NCI-H82 (cell line): ENCODE data around the gene TMEM200B.
"Not testable (repeated sequence)": the region's sequence is repeated elsewhere in the genome, so short reads cannot be mapped to it uniquely, and the experiment has no call there.

Source experiments
- DNase-seq: peaks from one replicate; lab custom pipeline; 2025; lab: John Stamatoyannopoulos, UW

The TMEM200B gene

DNA sequence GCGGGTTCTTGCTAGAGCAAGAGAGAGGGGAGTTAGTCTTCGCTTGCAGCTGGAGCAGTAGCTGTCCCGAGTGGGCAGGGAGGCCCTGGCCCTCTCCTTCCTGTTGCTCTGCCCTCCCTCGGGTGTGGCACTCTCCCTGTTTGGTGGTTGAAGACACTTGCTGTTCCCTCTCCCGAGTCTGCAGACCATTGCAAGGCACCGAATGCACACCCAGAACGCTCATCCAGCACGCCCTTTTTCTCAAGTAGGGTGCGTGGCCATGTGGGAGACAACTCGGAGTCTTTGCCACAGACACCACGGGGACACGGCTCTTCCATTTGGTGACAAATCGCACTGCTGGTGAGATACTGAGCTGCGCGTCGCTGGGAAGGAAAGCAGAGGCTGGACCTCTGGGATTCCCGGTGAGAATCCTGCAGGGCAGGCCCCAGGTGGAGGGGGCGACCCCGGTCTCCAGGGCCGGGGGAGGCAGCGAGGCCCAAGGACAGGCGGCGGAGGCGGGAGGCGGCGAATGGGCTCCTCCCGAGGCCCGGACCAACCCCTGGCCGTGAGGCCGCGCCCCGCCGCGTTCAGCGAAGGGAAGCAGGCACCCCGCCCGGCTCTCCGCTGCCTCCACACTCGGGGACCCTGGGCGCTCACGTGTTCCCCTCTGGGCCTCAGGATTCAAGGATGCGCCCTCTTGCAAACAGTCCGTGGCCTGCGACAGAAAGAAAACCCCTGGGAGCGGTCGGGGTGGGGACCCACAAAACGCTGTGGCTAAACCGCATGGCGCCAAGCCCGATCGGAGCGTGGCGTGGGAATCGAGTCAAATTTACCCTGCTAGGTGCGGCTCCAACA lies 10.4 kb upstream of the TMEM200B start:
- no peak for DNase-seq

DNA sequence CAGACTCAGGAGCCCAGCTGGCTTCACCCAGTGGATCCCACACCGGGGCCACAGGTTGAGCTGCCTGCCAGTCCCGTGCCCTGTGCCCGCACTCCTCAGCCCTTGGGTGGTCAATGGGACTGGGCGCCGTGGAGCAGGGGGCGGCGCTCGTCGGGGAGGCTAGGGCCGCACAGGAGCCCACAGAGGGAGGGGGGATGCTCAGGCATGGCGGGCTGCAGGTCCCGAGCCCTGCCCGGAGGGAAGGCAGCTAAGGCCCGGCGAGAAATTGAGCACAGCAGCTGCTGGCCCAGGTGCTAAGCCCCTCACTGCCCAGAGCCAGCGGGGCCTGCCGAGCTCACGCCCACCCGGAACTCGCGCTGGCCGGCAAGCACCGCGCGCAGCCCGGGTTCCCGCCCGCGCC lies 7.4 kb upstream of the TMEM200B start:
- DNase-seq: not testable (repeated sequence)

DNA sequence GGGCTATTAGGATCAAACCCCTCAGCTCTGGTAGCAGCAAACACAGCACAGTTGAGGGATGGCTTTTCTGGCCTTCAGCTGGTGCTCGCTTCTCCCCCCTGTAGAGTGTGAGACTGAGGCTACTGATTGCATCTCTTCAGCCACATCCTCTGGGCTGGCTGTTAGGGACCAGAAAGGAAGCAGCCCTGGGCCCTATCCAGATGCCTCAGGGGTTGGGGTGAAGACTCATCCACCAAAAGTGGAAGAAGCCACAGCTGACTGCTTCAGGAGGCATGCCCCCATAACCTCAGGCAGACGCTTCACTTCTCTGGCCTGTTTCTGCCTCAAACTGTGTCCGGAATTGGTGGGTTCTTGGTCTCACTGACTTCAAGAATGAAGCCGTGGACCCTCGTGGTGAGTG lies 6.2 kb upstream of the TMEM200B start:
- DNase-seq: no peak

DNA sequence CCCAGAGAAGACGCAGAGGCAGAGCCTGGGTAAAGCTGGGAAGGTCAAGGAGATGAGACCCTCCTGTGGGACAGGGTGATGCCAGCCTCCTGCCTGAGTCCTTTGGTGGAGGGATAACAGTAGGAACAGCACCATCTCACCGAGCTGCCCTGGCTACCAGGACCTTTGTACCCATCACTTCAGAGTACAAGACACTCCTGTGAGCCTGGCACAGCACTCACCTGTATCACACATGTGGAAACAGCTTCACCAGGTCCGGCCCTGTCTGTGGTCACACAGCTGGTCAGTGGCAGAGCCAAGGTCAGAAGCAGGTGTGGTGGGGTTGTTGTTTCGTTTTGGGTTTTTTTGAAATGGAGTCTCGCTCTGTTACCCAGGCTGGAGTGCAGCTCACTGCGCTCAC lies 5.0 kb upstream of the TMEM200B start:
- no peak for DNase-seq

DNA sequence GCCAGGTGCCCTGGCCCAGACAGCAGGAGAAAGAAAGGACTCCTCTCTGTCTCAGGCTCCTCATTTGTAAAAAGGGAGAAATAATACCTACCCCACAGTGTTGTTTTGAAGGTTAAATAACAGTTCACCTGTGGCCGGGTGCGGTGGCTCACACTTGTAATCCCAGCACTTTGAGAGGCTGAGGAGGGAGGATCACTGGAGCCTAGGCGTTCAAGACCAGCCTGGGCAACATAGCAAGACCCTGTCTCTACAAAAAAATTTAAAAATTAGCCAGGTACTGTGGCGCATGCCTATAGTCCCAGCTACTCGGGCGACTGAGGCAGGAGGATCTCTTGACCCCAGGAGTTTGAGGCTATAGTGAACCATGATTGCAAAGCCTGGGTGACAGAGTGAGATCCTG lies 2.5 kb upstream of the TMEM200B start:
- no peak for DNase-seq

DNA sequence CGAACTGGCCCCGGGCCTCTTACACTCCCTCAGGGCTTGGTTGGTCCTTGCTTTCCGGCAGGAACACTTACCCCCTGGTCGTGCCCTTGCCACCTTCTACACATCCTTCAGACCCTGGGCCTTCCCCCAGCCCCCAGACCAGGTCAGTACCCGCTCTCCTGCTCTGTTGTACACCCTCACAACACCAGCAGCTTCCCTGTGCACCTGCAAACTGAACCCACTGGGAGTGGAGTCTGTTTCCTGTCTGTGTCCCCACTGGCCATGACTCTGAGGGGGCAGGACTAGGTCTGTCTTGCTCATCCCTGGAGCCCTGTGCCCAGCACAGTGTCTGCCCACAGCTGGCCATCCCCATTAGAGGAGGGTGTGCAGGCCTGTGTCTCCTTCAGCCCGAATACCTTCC lies 2.1 kb upstream of the TMEM200B start:
- no peak for DNase-seq

DNA sequence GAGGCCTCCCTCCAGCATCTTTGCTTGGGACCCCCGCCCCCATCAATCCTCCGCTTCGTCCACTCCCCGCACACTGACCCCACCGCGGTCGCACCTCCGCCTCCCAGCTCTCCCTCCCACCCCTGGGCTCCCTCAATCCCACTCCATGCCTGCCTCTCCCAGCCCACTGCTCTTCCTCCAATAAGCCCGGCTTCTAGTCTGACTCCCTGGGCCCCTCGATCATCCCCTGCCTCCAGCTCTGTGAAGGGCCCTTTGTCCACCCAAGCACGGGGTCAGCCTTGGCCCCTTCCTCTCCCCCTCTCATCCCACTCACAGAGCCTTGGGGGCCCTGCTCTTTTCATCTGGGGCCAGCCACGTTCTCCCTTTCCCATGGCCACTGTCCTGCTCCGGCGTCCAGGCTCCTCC lies 1.5 kb upstream of the TMEM200B start:
- peak; percentile 45 for DNase-seq

DNA sequence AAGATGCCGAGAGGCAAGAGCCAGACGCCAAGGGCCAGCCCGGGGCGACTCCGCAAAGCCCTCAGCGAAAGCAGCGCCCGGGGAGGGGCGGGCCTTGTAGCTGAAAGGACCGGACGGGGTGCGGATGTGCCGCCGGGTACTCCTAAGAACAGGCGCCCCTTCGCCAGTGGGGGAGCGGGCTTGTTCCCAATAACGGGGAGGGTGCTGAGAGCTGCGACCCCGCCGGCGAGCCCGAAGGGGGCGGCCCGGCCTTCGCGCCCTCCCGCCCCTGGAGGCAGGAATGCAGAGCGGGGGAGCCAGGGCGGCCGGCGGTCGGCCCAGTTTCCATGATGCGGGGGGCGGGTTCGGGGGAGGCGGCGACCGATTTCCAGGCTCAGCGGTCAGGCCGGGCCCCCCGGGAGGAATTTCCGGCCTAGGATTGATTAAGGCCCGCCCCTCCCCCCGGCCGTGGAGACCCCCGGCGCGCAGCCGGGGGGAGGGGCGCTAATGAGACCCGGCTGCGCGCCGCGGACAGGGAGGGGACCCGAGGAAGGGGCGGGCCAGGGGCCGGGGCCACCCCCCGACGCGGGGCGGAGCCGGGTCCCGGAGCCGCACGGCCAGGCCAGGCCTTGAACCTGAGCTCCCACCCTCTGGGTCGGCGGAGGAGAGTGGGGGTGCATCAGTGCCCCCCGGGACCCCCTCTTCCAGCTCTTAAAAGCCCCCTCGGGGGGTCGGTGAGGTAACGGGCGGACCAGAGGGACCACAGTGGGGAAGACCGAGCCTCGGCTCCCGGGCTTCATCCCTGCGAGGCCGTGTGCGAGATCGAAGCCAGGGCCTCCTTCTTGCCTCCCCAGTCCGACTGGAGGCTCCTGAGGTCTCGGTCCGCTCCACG lies 898 bp upstream of the TMEM200B start:
- peak; percentile 78 for DNase-seq

DNA sequence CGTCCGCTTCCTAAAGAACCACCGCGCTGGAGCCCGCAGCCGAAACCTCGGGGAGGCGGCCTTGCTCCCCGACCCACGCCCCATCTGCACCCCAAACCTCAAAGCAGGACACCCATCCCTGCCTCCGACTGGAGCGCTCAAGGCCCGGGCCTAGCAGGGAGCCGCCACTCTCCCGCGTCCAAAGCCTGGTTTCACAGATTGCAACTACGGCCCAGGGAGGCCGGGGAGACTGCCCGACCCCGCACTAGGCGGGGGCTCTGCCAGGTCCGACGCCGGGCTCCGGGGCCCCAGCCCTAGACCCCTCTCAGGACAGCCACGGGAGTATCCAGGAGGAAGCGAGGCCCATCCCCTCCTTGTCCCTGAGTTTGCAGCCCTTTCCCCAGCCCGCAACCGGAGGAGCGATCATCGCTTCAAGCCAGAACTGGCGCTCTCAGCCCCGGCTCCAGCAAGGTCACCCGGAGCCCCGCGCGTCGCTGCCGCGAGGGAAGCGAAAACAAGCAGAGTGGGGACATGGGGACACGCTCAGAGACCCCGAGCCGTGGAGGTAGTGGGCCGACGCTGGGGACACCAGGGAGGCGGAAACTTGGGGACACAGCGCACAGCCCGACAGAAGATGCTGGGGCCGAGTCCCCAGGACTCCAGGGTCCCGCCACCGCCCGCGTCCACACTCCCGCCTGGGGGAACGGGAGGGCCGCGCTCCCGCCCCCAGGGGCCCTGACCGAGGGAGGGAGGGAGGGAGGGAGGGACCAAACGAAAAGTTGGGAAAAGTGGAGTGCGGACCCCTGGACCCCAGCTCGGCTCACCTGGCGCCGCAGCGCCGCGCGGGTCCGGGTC lies 433 bp downstream of the TMEM200B start:
- peak; percentile 38 for DNase-seq

DNA sequence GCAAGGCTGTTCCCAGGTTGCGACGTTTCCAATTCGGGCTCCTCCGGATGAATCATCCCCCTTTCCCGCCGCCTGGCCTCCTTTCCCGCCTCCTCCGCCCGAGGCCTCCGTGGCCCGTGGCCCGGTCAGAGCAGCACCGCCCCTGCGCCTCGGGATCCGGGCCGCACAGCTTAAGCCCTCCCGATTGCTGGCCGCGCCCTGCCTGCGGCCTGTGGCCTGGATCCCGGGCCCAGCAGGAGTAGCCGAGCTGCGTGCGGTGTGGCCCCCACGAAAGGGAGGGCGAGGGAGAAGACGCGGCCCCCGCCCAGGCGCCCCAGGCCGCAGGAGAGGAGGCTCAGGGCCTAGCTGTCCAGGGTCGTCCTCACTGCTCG lies 1.0 kb downstream of the TMEM200B start:
- no peak for DNase-seq

DNA sequence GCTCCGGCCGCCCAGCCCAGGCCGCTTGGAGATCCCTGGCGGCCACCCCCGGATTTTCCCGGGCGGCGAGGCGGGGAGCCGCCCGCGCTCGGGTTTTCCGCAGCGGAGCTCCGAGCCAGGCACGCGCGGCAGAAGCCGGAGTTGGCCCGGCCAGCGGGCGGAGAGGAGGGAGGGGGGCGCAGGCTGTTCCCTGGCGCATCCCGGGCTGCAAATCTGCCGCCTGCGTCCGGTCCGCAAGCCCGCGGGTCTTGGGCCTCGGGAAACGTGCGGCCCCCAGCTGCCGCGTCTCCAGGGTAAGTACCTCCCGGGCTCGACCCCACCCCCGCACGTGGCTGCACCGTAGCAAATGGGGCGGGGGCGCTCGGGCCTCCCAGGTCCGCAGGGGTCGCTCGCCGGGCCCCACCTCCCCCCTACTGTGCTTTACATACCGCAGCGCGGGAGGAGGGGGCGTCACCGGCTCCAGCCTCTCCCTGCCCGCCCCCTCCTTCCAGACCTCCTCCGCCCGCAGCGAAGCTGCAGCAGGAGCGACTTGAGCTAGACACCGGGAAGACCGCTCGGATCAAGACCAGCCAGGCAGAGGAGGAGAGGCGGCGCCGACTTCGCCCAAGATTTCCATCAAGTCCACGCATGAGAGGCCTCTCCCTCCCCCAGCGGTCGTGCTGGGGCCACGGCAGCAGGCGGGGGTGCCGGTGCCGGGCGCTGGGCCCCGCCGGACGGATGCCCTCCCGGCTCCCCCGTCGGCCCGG lies 1.6 kb downstream of the TMEM200B start:
- DNase-seq: peak; percentile 62

DNA sequence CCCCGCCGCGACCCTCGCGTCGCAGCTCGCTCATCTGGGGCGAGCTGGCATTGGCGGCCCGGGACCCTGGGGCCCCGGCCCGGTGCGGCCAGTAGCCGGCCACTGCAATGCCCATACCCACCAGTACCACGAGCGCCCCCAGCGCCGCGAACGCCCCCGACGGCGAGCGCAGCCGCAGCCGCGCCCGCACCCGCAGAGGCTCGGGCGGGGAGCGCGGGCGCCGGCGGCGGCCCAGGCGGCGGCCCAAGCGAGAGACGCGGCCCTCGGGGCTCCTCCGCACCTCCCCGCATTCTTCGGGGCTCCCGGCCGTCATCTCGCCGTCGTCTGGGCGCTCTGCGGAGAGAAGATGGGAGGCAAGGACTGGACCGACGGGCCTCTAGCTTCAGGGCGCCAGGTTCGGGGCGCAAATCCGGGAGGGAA lies 2.2 kb downstream of the TMEM200B start:
- DNase-seq: no peak

DNA sequence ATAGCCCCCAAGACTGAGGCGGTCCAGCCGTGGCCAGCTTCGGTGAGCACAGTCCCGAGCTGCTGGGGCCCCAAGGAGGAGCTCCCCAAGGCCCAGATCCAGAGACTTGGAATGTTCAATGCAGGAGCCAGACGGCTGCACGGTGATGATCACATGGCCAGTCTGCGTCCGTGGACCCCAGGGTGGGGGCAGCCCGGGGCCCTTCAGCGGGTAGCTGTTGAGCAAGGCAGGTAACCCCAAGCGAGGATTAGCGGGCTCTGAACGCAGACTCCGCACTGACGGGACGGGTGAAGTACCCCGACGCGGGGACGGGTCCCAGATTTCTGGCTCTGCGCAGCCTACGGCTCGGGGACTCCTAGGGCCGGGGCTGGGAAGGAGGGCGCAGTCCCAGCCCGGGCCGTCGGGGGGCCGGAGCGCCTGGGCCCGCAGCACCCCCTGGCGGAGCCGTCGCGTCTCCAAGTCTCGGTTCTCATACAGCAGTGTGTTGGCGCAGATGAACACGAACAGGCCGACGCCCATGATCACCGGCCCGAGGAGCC lies 2.7 kb downstream of the TMEM200B start:
- DNase-seq: peak; percentile 87

DNA sequence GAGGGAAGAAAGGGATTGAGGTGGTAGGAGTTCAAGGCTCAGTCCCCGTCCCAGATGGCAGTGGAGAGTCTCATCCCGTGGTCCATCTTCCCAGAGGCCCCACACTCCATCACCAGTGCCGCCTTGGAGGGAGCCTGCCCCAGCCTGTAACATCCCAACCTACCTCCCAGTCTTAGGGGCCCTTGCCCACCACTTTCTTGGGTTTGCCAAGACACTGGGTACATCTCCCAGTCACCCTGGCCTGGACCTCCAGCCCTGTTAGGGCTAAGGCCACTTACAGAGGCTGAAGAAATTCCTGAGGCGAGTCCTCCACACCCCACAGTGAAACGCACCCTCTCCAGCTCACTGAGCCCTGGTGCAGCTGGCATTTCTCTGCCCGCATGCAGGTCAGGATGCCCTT lies 3.3 kb downstream of the TMEM200B start:
- DNase-seq: peak; percentile 32

DNA sequence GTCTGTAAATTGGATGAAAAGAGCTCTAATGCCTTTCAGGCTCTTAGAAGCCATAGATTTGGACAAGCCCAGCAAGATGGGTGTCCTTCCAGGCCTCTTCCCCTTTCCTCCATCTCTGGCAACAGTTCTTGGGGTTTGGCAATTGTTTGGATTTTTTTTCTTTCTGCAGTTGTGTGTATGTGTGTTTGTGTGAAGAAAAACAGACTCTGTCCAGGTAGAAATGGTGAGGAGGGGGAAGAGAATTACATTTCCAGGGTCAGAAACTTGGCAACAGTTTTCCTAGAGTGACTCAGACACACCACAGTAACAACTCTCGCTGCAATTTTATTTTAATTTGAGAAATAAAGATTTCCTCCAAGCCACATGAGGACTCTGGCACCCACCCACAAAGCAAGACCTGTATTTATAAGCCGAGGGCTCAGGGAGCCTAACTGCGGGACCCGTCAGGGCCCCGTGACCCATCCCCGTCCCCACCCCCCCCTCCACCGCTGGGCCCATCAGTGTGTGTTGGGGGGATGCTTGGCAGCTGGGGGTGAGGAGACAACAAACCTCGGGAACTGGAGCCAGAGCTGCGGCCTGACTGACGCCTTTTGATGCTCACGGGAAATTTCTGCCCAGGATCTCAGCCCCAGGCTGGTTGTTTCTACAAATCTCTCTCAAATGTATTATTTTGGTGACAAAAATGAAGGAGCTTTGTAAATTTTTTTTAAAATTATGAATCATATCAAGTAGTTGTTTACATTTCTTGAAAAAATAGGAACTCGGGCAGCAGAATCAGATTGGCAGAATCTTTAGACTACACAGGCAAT lies 4.4 kb downstream of the TMEM200B start:
- DNase-seq: no peak

DNA sequence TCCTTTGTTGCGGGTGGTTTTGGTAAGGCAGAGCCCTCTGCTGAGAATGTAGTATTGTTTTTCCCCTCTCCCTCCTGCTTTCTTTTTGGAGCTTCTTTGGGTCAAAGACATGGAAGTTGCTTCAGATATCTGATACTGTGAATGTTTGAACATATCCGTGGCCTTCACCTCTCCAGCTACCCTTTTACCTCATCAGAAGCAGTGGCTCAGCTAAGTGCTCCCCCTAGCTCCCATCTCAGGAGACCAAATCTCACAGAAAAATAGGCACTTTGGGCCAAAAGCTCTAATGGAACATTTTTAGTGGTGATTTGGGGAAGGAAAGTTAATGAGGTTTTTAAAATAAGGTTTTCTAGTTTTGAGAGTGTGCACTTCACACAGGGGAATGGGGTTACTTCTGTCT lies 6.3 kb downstream of the TMEM200B start:
- DNase-seq: no peak

DNA sequence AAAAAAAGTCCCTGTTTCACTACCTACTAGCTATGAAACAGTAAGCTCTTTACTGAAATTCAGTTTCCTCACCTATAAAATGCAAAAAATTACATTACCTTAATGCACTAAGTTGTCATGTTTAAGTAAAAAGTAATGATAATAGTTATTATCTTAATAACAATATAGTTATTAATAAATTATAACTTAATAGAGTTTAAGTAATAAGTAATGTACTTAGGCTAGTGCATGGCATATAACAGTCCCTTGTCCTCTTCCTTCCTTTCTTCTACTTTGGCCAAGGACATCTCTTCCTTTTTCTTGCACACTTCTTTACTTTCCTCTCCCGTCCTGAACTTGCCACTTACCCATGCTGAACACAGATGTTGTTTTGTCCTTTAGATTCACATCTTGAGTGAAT lies 9.0 kb downstream of the TMEM200B start:
- DNase-seq: no peak

DNA sequence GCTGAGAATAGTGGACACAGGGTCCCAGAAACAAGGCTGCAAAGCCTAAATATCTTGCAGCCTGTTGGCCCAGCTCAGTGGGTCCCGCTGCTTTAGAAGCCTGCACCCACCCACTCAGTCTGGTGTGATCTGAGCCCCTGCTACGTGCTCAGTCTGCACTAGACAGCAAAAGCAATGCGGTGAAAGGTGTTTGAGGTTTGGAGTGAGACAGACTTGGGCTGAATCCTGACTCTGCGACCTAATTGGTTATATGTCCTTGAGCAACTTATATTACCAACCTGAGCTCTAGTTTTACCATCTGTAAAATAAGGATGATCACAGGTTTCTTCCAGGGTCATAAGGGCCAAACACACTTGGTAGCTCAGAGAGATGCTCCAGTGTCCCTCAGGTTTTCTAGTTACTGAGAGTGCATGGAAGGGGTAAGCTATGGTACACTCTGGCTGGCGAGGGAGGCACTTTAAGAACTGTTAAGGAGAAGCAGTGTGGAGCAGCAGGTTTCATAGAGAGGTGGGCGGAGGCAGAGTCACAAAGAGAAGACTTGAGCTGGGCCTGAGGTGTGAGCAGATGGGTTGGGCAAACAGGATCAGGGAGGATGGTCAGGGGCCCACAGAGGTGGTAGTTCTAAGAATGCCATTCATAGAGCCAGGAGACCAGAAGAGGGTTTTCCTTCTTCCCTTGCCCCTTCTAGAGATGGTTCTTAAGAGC lies 10.1 kb downstream of the TMEM200B start:
- DNase-seq: peak; percentile 63

DNA sequence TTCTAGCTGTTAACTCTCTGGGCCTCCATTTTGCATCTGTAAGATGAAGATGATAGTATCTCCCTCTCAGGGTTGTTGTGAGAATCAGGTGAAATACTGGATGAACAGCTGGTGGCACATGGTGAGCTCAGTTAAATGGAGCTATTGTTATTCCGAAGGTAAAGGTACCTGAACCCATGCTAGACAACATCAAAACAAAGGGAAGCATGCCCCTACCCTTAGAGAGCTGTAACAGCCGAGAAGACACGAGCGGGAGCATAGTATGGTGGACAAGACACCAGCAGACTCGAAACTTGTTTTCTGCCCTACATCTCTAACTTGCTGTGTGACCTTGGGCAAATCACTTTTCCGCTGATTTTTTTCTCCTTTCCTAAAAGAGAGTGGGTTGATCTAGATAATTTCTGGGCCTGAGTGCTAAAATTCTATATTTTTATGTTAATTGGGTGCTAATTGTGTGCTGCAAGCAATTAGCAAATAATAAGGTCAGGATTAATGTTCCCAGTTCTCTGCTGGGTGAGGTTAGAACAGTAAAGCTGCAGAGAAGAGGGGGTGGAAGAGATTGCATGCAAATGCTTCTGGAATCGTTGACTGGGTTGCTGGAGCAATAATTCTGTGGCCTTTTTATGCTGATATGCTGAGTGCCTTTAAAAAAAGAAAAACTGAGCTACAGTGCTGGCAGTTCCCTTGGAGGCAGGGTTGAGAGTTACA lies 10.8 kb downstream of the TMEM200B start:
- DNase-seq: no peak
